ENCODE results near the gene AGPAT4.
"Not testable (repeated sequence)": the region's sequence is repeated elsewhere in the genome, so short reads cannot be mapped to it uniquely, and the experiment has no call there.

The AGPAT4 gene

GRCh38 chr6:161189891-161190290, 84.0 kb downstream of the AGPAT4 start:
- H3K4me3 ChIP-seq (ENCODE audit: low read depth, low read length), result no peak overlapping the region
- no peak for TF ChIP-seq CTCF (IDR thresholded peaks at IDR 0.05; ENCODE audit: borderline replicate concordance, insufficient read depth, low read depth, low read length)

GRCh38 chr6:161188547-161189465, 85.1 kb downstream of the AGPAT4 start:
- no peak overlapping the region for H3K4me3 ChIP-seq (ENCODE audit: low read depth, low read length)
- TF ChIP-seq CTCF (IDR thresholded peaks at IDR 0.05; ENCODE audit: borderline replicate concordance, insufficient read depth, low read depth, low read length), result no peak

GRCh38 chr6:161186173-161186769, 87.6 kb downstream of the AGPAT4 start:
- TF ChIP-seq CTCF (IDR thresholded peaks at IDR 0.05; ENCODE audit: borderline replicate concordance, insufficient read depth, low read depth, low read length), result no peak
- H3K4me3 ChIP-seq (ENCODE audit: low read depth, low read length), result no peak overlapping the region

- H3K4me3 ChIP-seq (ENCODE audit: low read depth, low read length), result no peak overlapping the region
- TF ChIP-seq CTCF (IDR thresholded peaks at IDR 0.05; ENCODE audit: borderline replicate concordance, insufficient read depth, low read depth, low read length), result no peak
These were observed 92.7 kb downstream of the AGPAT4 start for GRCh38 chr6:161181121-161181520.

- H3K4me3 ChIP-seq (ENCODE audit: low read depth, low read length), result not testable (repeated sequence)
These were observed 95.7 kb downstream of the AGPAT4 start for GRCh38 chr6:161178155-161178554.

GRCh38 chr6:161176428-161176827, 97.4 kb downstream of the AGPAT4 start:
- not testable (repeated sequence) for H3K4me3 ChIP-seq (ENCODE audit: low read depth, low read length)

GRCh38 chr6:161172769-161173168, 101.1 kb downstream of the AGPAT4 start:
- not testable (repeated sequence) for H3K4me3 ChIP-seq (ENCODE audit: low read depth, low read length)

- TF ChIP-seq CTCF (IDR thresholded peaks at IDR 0.05; ENCODE audit: borderline replicate concordance, insufficient read depth, low read depth, low read length), result no peak
- no peak overlapping the region for H3K4me3 ChIP-seq (ENCODE audit: low read depth, low read length)
These were observed 102.7 kb downstream of the AGPAT4 start for GRCh38 chr6:161171207-161171606.

All from GM12875 (cell line).